Heart right ventricle (tissue), 16 donors: ENCODE measurements around the gene PCDHA1. TPM values are rescaled to one million over a fixed set of nuclear protein-coding genes. Genes with fewer than 3 reads are reported as not detected.

Source experiments
- ATAC-seq, 8 donors: fragments of 200-7000 bp; cut with Tn5 transposase; one replicate each; pipeline ENCODE4 v1.9.1; 2020; ENCODE audit warnings: mild to moderate bottlenecking in 8 of 8, moderate library complexity in 8 of 8, moderate number of reproducible peaks in 1 of 8
- DNase-seq, 2 donors: peaks; one replicate each; pipeline ENCODE4 v3.0.0-alpha.2; 2020
- H3K27ac ChIP-seq, 10 donors: fragments of 200-600 bp; sonication (generic) in 2 of 10; one replicate each; pipeline versions ENCODE4 v1.5.0 to v1.8.0; 2020 to 2022; ENCODE audit warnings: mild to moderate bottlenecking in 3 of 10
- H3K27me3 ChIP-seq, 7 donors: fragments of 200-600 bp; one replicate each; pipeline ENCODE4 v1.8.0; 2021 to 2022; ENCODE audit warnings: mild to moderate bottlenecking in 2 of 7
- H3K36me3 ChIP-seq, 9 donors: fragments of 200-600 bp; sonication (generic) in 1 of 9; one replicate each; pipeline versions ENCODE4 v1.5.0 to v1.8.0; 2020 to 2022; ENCODE audit warnings: mild to moderate bottlenecking in 2 of 9
- H3K4me1 ChIP-seq, 9 donors: fragments of 200-600 bp; sonication (generic) in 1 of 9; one replicate each; pipeline versions ENCODE4 v1.5.0 to v1.8.0; 2020 to 2022; ENCODE audit warnings: mild to moderate bottlenecking in 4 of 9
- H3K4me3 ChIP-seq, 10 donors: fragments of 200-600 bp; sonication (generic) in 2 of 10; one replicate each; pipeline versions ENCODE4 v1.5.0 to v1.8.0; 2020 to 2022; ENCODE audit warnings: mild to moderate bottlenecking in 7 of 10, moderate library complexity in 2 of 10
- H3K9me3 ChIP-seq, 11 donors: fragments of 200-600 bp in 10 of 11; sonication (generic) in 2 of 11; one replicate each; pipeline versions ENCODE4 v1.5.0 to v1.8.0; 2013 to 2022; ENCODE audit warnings: mild to moderate bottlenecking in 2 of 11, control low read depth in 1 of 11, moderate library complexity in 1 of 11
- WGBS, 2 donors: extraction: QIAGEN DNeasy Blood & Tissue Kit; methylation state at CpG; one replicate each; pipeline ENCODE4 v1.1.7; 2013; ENCODE audit warnings: inconsistent platforms in 1 of 2; 5-methylcytosine and 5-hydroxymethylcytosine counted together
- intact Hi-C, 10 donors: fragments of 100-400 bp; cut with DNase I; formaldehyde crosslinking; loops; one replicate each; pipeline versions ENCODE4 v1.11.1 to v1.14.2; 2022
- polyA plus RNA-seq, 2 donors: library from polyadenylated mRNA; stranded (reverse); fragments of 200-250 nt; gene quantifications; one replicate each; pipeline ENCODE4 v1.2.3, GENCODE V29; 2013
- total RNA-seq, 10 donors: library from RNA; stranded (reverse); fragmentation: NEBNext Ultra II Directional in 3 of 10; extraction: Animal tissue kit (Norgen Biotek cat#: 25700) in 3 of 10; gene quantifications; one replicate each; pipeline versions ENCODE4 v1.2.1 to v1.2.4, GENCODE V29; 2021 to 2023
- TF ChIP-seq, protein P1 (sequence below), 9 donors: fragments of 200-600 bp; sonication (generic) in 2 of 9; IDR thresholded peaks; one replicate each; pipeline versions ENCODE4 v1.5.0 to v1.8.0; 2021 to 2022; ENCODE audit warnings: antibody characterized with exemption in 9 of 9, mild to moderate bottlenecking in 5 of 9, moderate library complexity in 1 of 9
- donor health status: Arrhythmogenic right ventricular cardiomyopathy.
- donor health status: ischemic (EF 13 %, LVEDD 7.1; RV severe dilation, severe dysfunction).
- donor health status: healthy with polysubstance abuse.
- donor health status: DM: no; HTN: yes; CAD: no.
- donor health status: DM: no; HTN: no; CAD: no.
- donor health status: ischemic (EF 25% LVEDD 6.9; RV normal size, moderate dysfunction).
- donor health status: ischemic (EF 25% LVEDD 5.7; RV mildly dilated, moderate dysfunction).
- donor health status: healthy.
- donor health status: DM: yes; HTN: yes; CAD: no.
- donor health status: Ischemic cardiomyopathy.
- donor health status: ischemic (EF 35%, LVEDD 5.7; RV mildly dilated, moderate dysfunction).
- donor health status: nonischemic (EF 11% LVEDD 7.7; RV severe dilation, severe dysfunction).
- donor health status: DM: yes; HTN: yes; CAD: no.
- donor health status: PGD.
- donor health status: ischemic (EF 29% LVEDD 5.4; RV normal size, mild dysfunction).
- donor health status: nonischemic (EF 23%, LVEDD 6.1; RV moderate dilation, normal function).

Gene PCDHA1
- total and polyA plus RNA-seq, 12 donors, result 0.07 to 0.09 TPM; not detected in 10

DNA sequence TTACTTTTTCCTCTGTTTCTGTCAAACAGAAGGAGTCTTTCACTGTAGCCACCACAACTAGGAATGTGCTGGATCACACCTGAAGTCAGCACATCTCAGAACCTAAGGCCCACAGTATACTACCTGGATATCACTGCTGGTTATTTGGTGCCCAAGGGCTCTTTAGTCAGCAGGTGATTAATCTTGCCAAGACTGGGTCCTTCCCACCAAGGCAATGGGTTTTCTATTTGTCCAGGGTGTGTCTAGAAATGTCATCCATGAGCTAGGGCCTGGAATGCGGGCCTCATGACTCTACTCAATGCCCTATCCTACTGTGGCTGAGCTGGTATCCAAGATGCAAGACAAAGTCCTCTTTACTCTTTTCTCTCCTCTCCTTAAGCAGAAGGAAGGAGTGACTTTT, 130.4 kb downstream of the PCDHA1 start:
- no peaks in the 10 kb centered on the region for H3K4me1 ChIP-seq

DNA sequence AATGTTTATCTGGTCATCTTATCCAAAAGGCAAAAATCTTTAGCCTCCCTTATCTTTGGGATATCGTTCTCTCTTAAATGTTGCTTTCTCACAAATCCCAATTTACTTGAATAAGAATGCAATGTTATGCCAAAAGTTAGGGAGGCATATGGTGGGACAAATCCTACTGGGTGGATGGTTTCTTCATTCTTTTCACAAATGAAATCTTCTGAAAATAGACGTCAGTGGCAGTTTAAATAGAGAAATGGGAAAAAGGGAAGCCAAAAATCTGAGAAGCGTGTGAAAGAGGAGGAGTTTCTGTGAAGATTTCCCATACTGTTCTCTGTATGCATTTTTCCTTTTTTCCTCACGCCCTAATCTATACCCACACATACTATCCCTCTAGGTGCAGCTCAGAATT, 137.7 kb downstream of the PCDHA1 start:
- Histone ChIP-seq H3K4me1 (peaks cover 0 to 20% (median 15%) of the 10 kb centered on the region in 9 donors), H3K27me3 (peaks cover 0 to 72% (median 56%) of the 10 kb centered on the region in 7 donors), H3K27ac (no peak overlapping the region), H3K4me3 (no peak overlapping the region), H3K9me3 (peaks cover 0 to 6% (median 0%) of the 10 kb centered on the region in 11 donors), H3K36me3 (no peaks in the 10 kb centered on the region)
- 53 to 57% methylated on average over 4 of the region's 4 CpGs for WGBS, 2 donors
- TF ChIP-seq, protein P1, sequence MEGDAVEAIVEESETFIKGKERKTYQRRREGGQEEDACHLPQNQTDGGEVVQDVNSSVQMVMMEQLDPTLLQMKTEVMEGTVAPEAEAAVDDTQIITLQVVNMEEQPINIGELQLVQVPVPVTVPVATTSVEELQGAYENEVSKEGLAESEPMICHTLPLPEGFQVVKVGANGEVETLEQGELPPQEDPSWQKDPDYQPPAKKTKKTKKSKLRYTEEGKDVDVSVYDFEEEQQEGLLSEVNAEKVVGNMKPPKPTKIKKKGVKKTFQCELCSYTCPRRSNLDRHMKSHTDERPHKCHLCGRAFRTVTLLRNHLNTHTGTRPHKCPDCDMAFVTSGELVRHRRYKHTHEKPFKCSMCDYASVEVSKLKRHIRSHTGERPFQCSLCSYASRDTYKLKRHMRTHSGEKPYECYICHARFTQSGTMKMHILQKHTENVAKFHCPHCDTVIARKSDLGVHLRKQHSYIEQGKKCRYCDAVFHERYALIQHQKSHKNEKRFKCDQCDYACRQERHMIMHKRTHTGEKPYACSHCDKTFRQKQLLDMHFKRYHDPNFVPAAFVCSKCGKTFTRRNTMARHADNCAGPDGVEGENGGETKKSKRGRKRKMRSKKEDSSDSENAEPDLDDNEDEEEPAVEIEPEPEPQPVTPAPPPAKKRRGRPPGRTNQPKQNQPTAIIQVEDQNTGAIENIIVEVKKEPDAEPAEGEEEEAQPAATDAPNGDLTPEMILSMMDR (IDR thresholded peaks at IDR 0.05), result no peak
- ATAC-seq, result no peak
- DNase-seq, result no peak
- intact Hi-C loops, result no loop called here

More for the DNA sequence above, 130.4 kb downstream of the PCDHA1 start:
- peaks cover 0 to 57% (median 7%) of the 10 kb centered on the region in 11 donors for H3K9me3 ChIP-seq
- WGBS, 2 donors, result 56 to 73% methylated on average over 1 of the region's 1 CpG
- H3K4me3 ChIP-seq, result no peak overlapping the region
- peaks cover 0 to 7% (median 0%) of the 10 kb centered on the region in 7 donors for H3K27me3 ChIP-seq
- ATAC-seq (no peak), DNase-seq (no peak)
- no peak overlapping the region for H3K27ac ChIP-seq
- TF ChIP-seq, protein P1 (IDR thresholded peaks at IDR 0.05), result no peak
- no peaks in the 10 kb centered on the region for H3K36me3 ChIP-seq
- intact Hi-C loops, result no loop called here

DNA sequence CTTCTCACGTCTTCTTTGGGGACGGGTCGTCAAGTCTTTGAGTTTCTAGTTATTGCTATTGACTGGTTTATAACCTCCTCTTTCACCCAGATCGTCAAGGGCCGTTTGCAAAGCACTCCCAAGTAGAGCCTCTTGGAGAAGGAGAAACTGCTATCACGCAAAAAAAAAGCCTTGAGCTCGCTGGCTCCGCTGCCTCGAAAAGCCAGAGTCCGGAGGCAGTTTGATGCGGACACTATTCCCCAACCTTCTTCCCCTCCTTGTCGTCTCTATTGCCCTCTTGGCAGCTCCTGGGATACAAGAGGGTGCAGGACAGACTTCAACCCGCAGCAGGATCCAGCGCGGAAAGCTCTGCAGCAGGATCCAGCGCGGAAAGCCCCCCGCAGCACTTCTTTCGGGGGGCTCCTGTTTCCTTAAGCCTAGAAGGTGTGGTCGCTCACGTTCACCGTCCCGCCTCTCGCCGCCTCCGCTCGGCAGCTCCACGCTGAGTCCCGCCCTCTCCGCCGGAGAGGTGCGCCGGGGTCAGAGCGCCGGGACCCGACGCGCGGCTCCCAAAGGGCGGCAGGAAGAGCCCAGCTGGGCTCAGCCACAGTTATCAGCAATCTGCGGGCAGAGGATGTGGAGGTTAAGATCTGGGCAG, 140.0 kb downstream of the PCDHA1 start, which contains the start of gene PCDHAC1:
TSS of gene PCDHAC1 (plus strand) at position 494 of the 637 bp plus-strand sequence. CDS start 594 bp downstream, outside the sequence.
- Histone ChIP-seq H3K36me3 (no peaks in the 10 kb centered on the region), H3K4me3 (peak within 1 kb of the TSS; percentile 16 to 57 (median 50)), H3K9me3 (peaks cover 0 to 6% (median 0%) of the 10 kb centered on the region in 11 donors), H3K4me1 (peaks cover 0 to 20% (median 15%) of the 10 kb centered on the region in 9 donors), H3K27ac (no peak within 1 kb of the TSS), H3K27me3 (peaks cover 0 to 93% (median 74%) of the 10 kb centered on the region in 7 donors)
- TF ChIP-seq, protein P1 (IDR thresholded peaks at IDR 0.05), result no peak
- intact Hi-C loops, result loop anchor here in 1 of 10 donors (5.0 kb wide), 1 partner anchor 116 kb away; no protein-coding TSS in a partner anchor
- ATAC-seq (peak in 7 of 8 donors; percentile 23 to 64 (median 44)), DNase-seq (peak in 1 of 2 donors; percentile 10)
- 2 to 3% methylated on average over 41 of the region's 41 CpGs for WGBS, 2 donors

DNA sequence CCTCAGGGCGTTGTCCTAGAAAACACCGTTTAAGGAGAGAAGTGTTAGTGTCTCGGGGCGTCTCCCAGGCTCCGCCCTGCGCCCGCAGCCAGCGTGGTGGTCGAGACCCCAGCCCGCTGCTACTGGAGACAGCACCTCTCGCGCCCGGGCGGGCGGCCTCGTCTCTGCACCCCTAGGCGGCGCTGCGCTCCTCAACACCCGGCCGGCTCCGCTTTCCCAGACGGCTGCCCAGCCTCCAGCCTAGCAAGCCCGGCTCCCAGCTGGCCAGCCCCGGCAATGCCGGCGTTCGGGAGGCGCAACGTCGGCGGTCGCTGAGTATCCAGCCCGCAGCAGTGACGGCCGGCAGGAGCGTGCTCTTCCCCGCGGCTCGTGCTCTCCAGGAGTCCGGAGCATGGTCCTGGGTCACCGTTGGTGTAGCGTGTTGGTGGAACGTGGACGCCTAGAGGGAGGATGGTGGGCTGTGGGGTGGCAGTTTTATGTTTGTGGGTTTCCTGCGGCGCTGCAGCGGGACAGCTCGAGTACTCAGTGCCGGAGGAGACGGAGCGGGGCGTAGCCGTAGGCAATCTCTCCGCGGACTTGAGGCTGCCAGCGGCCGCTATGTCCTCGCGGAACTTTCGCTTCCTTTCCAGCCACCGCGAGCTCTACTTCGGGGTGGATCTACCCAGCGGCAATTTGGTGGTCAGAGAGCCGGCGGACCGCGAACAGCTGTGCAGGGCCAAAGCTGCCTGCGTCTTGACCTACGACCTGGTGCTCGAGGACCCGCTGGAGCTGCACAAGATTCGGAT, 140.7 kb downstream of the PCDHA1 start:
- peak overlapping the region; percentile 16 to 57 (median 50) for H3K4me3 ChIP-seq
- H3K4me1 ChIP-seq, result peaks cover 0 to 20% (median 15%) of the 10 kb centered on the region in 9 donors
- peaks cover 0 to 6% (median 0%) of the 10 kb centered on the region in 11 donors for H3K9me3 ChIP-seq
- peak; percentile 73 to 91 (median 84) for ATAC-seq
- peaks cover 0 to 91% (median 70%) of the 10 kb centered on the region in 7 donors for H3K27me3 ChIP-seq
- peak; percentile 60 to 73 for DNase-seq
- no peak overlapping the region for H3K27ac ChIP-seq
- TF ChIP-seq, protein P1 (IDR thresholded peaks at IDR 0.05), result peak; percentile 23 to 83 (median 66)
- WGBS, 2 donors, result 2% methylated on average over 74 of the region's 74 CpGs
- intact Hi-C loops, result loop anchor here in 1 of 10 donors (5.0 kb wide), 1 partner anchor 116 kb away; no protein-coding TSS in a partner anchor
- no peaks in the 10 kb centered on the region for H3K36me3 ChIP-seq
